Thyroid gland (tissue), 4 donors: ENCODE results near the gene HLA-A. TPM values are rescaled to one million over a fixed set of nuclear protein-coding genes. Genes with fewer than 3 reads are reported as not detected.

Source experiments
- DNase-seq, 2 donors: peaks; one replicate each; pipeline ENCODE4 v3.0.0-alpha.2; 2019
- H3K27ac ChIP-seq, 3 donors: fragments of 200-600 bp; sonication (generic); 1 replicate in 2 of 3; 2 replicates in 1 of 3; pipeline ENCODE4 v1.5.1; 2016 to 2019; ENCODE audit warnings: mild to moderate bottlenecking in 1 of 3, moderate library complexity in 1 of 3
- H3K27me3 ChIP-seq: fragments of 200-600 bp; sonication (generic); one replicate; pipeline ENCODE4 v1.5.1; 2019
- H3K36me3 ChIP-seq, 2 donors: fragments of 200-600 bp; sonication (generic); one replicate each; pipeline ENCODE4 v1.5.1; 2016 to 2019
- H3K4me1 ChIP-seq, 2 donors: fragments of 200-600 bp; sonication (generic); one replicate each; pipeline ENCODE4 v1.5.1; 2017 to 2019
- H3K4me3 ChIP-seq, 3 donors: fragments of 200-600 bp; sonication (generic); replicated peaks in 1 of 3; 1 replicate in 2 of 3; 2 replicates in 1 of 3; pipeline ENCODE4 v1.5.1; 2016; ENCODE audit warnings: mild to moderate bottlenecking in 1 of 3
- H3K9me3 ChIP-seq: fragments of 200-600 bp; sonication (generic); one replicate; pipeline ENCODE4 v1.5.1; 2017
- CTCF ChIP-seq, 6 experiments: fragments of 200-600 bp in 3 of 6; fragments of 450-650 bp in 3 of 6; sonication (generic) in 3 of 6; IDR thresholded peaks; one replicate each; pipeline ENCODE4 v1.5.1; 2016 to 2019; ENCODE audit warnings: antibody characterized with exemption in 6 of 6, mild to moderate bottlenecking in 2 of 6, inconsistent platforms in 1 of 6, moderate library complexity in 1 of 6
- POLR2A ChIP-seq, 2 donors: fragments of 450-650 bp; IDR thresholded peaks; one replicate each; pipeline ENCODE4 v1.6.1; 2017; ENCODE audit warnings: antibody characterized with exemption in 2 of 2, mild to moderate bottlenecking in 2 of 2, moderate library complexity in 1 of 2
- WGBS, 2 donors: methylation state at CpG; one replicate each; pipeline ENCODE4 v1.1.5; 2017; 5-methylcytosine and 5-hydroxymethylcytosine counted together
- intact Hi-C: fragments of 100-400 bp; cut with DNase I; formaldehyde crosslinking; loops from one replicate; pipeline ENCODE4 v1.15.1; 2023
- total RNA-seq, 4 donors: library from RNA; depleted of rRNA; stranded (reverse); fragments of >200 nt; gene quantifications; one replicate each; pipeline ENCODE4 v1.2.3, GENCODE V29; 2016

HLA-A gene
- 100 to 1,000 TPM; 398 to 842 (median 578) TPM for total RNA-seq

- TF ChIP-seq POLR2A (IDR thresholded peaks at IDR 0.05) (peak; percentile 69 to 96), CTCF (IDR thresholded peaks at IDR 0.05) (no peak)
- peak within 1 kb of the TSS in 2 of 3 donors; percentile 15 to 71 for H3K4me3 ChIP-seq
- no peaks in the 10 kb centered on the region for H3K9me3 ChIP-seq
- no peaks in the 10 kb centered on the region for H3K36me3 ChIP-seq
- intact Hi-C loops: no loop called here
- WGBS, 2 donors: 0 to 1% methylated on average over 25 of the region's 68 CpGs
- H3K4me1 ChIP-seq: peaks cover 0 to 9% of the 10 kb centered on the region in 2 donors
- H3K27me3 ChIP-seq: no peaks in the 10 kb centered on the region
- peak within 1 kb of the TSS; percentile 84 to 87 (median 84) for H3K27ac ChIP-seq
- DNase-seq: peak; percentile 92 to 95
Observed at GRCh38 chr6:29942275-29943052, at the start of gene HLA-A. TSS of gene HLA-A (plus strand) at chr6:29942532. CDS start at chr6:29942554, 22 bp downstream.

- intact Hi-C loops: no loop called here
- H3K36me3 ChIP-seq: no peaks in the 10 kb centered on the region
- no peak overlapping the region for H3K4me3 ChIP-seq
- H3K4me1 ChIP-seq: peaks cover 0 to 4% of the 10 kb centered on the region in 2 donors
- H3K9me3 ChIP-seq: no peaks in the 10 kb centered on the region
- H3K27me3 ChIP-seq: no peaks in the 10 kb centered on the region
- TF ChIP-seq CTCF (IDR thresholded peaks at IDR 0.05) (no peak), POLR2A (IDR thresholded peaks at IDR 0.05) (no peak)
- H3K27ac ChIP-seq: no peak overlapping the region
- DNase-seq: no peak
Observed at GRCh38 chr6:29892696-29893095, 49.6 kb upstream of the HLA-A start.

GRCh38 chr6:29899281-29899680 is 43.1 kb upstream of the HLA-A start:
- H3K9me3 ChIP-seq: no peaks in the 10 kb centered on the region
- intact Hi-C loops: no loop called here
- DNase-seq: no peak
- TF ChIP-seq CTCF (IDR thresholded peaks at IDR 0.05) (no peak), POLR2A (IDR thresholded peaks at IDR 0.05) (no peak)
- H3K4me1 ChIP-seq: no peaks in the 10 kb centered on the region
- no peak overlapping the region for H3K27ac ChIP-seq
- 76 to 96% methylated on average over 3 of the region's 3 CpGs for WGBS, 2 donors
- no peaks in the 10 kb centered on the region for H3K27me3 ChIP-seq
- no peak overlapping the region for H3K4me3 ChIP-seq
- no peaks in the 10 kb centered on the region for H3K36me3 ChIP-seq

- intact Hi-C loops: no loop called here
- 78 to 87% methylated on average over 4 of the region's 4 CpGs for WGBS, 2 donors
Observed at GRCh38 chr6:29905286-29905685, 37.0 kb upstream of the HLA-A start.

More at GRCh38 chr6:29905286-29905685, 37.0 kb upstream of the HLA-A start:
- no peak overlapping the region for H3K27ac ChIP-seq
- no peak for TF ChIP-seq CTCF (IDR thresholded peaks at IDR 0.05)
- peaks cover 0 to 12% of the 10 kb centered on the region in 2 donors for H3K4me1 ChIP-seq
- H3K4me3 ChIP-seq: no peak overlapping the region
- H3K9me3 ChIP-seq: no peaks in the 10 kb centered on the region
- H3K27me3 ChIP-seq: no peaks in the 10 kb centered on the region
- DNase-seq: no peak
- H3K36me3 ChIP-seq: no peaks in the 10 kb centered on the region
